ENCODE measurements around the gene POLA1.

The POLA1 gene

GRCh38 chrX:24696294-24696693 lies 2.6 kb downstream of the POLA1 start:
- no peak for DNase-seq (ENCODE audit: low read depth in 2 of 2)

- no peak for DNase-seq (ENCODE audit: low read depth in 2 of 2)
Measured at GRCh38 chrX:24702362-24703184, 8.9 kb downstream of the POLA1 start.

- DNase-seq (ENCODE audit: low read depth in 2 of 2) = no peak
Measured at GRCh38 chrX:24703185-24703494, 9.4 kb downstream of the POLA1 start.

- no peak for DNase-seq (ENCODE audit: low read depth in 2 of 2)
Measured at GRCh38 chrX:24718771-24719170, 25.1 kb downstream of the POLA1 start.

GRCh38 chrX:24720036-24720435 lies 26.3 kb downstream of the POLA1 start:
- DNase-seq (ENCODE audit: low read depth in 2 of 2) = no peak

- no peak for DNase-seq (ENCODE audit: low read depth in 2 of 2)
Measured at GRCh38 chrX:24728530-24728929, 34.8 kb downstream of the POLA1 start.

- no peak for DNase-seq (ENCODE audit: low read depth in 2 of 2)
Measured at GRCh38 chrX:24732766-24733500, 39.2 kb downstream of the POLA1 start.

- no peak for DNase-seq (ENCODE audit: low read depth in 2 of 2)
Measured at GRCh38 chrX:24741330-24741729, 47.6 kb downstream of the POLA1 start.

GRCh38 chrX:24748196-24748595 lies 54.5 kb downstream of the POLA1 start:
- DNase-seq (ENCODE audit: low read depth in 2 of 2) = no peak

GRCh38 chrX:24759786-24760185 lies 66.1 kb downstream of the POLA1 start:
- DNase-seq (ENCODE audit: low read depth in 2 of 2) = no peak

GRCh38 chrX:24760363-24761000 lies 66.8 kb downstream of the POLA1 start:
- DNase-seq (ENCODE audit: low read depth in 2 of 2) = no peak

- no peak for DNase-seq (ENCODE audit: low read depth in 2 of 2)
Measured at GRCh38 chrX:24761306-24761705, 67.6 kb downstream of the POLA1 start.

GRCh38 chrX:24763989-24764388 lies 70.3 kb downstream of the POLA1 start:
- no peak for DNase-seq (ENCODE audit: low read depth in 2 of 2)

- no peak for DNase-seq (ENCODE audit: low read depth in 2 of 2)
Measured at GRCh38 chrX:24767557-24767956, 73.8 kb downstream of the POLA1 start.

- DNase-seq (ENCODE audit: low read depth in 2 of 2) = no peak
Measured at GRCh38 chrX:24768556-24768955, 74.8 kb downstream of the POLA1 start.

GRCh38 chrX:24774650-24775049 lies 80.9 kb downstream of the POLA1 start:
- DNase-seq (ENCODE audit: low read depth in 2 of 2) = no peak

- no peak for DNase-seq (ENCODE audit: low read depth in 2 of 2)
Measured at GRCh38 chrX:24775891-24776290, 82.2 kb downstream of the POLA1 start.

GRCh38 chrX:24777660-24778059 lies 83.9 kb downstream of the POLA1 start:
- DNase-seq (ENCODE audit: low read depth in 2 of 2) = no peak

- no peak for DNase-seq (ENCODE audit: low read depth in 2 of 2)
Measured at GRCh38 chrX:24782011-24782410, 88.3 kb downstream of the POLA1 start.

- no peak for DNase-seq (ENCODE audit: low read depth in 2 of 2)
Measured at GRCh38 chrX:24789047-24789446, 95.3 kb downstream of the POLA1 start.

- DNase-seq (ENCODE audit: low read depth in 2 of 2) = no peak
Measured at GRCh38 chrX:24790166-24790565, 96.4 kb downstream of the POLA1 start.

- DNase-seq (ENCODE audit: low read depth in 2 of 2) = no peak
Measured at GRCh38 chrX:24796204-24796603, 102.5 kb downstream of the POLA1 start.

- no peak for DNase-seq (ENCODE audit: low read depth in 2 of 2)
Measured at GRCh38 chrX:24799078-24799477, 105.4 kb downstream of the POLA1 start.

All from stimulated activated CD8-positive, alpha-beta memory T cell treated with anti-CD3 and anti-CD28 coated beads, Interleukin-15, amount 100 ng/mL, for 48 hours (primary cell).